Measurements from ENCODE around the gene LIN28B. TPM values are rescaled to one million over a fixed set of nuclear protein-coding genes. Genes with fewer than 3 reads are reported as not detected.
A peak's percentile ranks its signal among the peaks of the same experiment; 100 is the strongest.

Gene LIN28B
- total and polyA plus RNA-seq, 2 of the 4 experiments (the other 2 are of a cell fraction): not detected

DNA sequence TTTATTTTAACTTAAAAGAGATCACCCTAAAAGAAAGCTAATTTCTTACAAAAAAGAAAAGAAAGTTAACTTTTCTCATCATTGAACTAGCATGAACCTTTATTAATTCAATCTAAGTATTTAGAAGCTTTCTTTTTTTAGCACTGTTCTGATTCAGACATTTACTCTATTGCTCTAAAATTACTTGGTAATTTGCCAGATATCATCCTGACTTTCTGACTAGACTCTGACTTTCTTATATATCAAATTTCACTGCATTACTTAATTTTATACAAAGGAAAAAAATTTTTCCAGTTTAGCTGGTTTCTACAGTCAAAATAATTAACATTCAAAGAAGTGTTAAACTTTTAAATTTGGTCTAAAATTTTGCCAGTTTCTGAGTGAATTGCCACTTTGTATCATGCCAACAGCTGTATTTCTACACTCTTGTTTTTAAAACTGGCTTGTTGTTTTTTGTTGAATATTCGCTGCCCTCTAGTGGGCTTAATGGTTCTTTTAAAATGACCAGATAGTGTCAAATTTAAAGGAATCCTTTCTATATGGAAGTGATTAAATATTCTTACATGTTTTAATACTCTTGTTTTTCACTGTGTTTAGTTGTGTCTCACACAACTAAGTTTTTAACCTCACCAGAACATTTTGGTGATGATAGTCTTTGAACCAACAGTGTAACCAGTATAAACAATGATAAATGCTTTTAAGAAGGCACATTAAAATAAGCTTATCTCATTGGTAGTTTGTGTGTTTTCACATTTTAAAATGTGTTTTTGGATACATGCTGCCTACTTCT is 120.9 kb downstream of the LIN28B start:
- dilution Hi-C loops (cut with HindIII; ENCODE audit: low sequenced_read_pairs, unreplicated experiment): loop anchor here (25.0 kb wide), 1 partner anchor 335 kb away; the partner anchor contains the start of gene PREP

More for the DNA sequence above, 120.9 kb downstream of the LIN28B start:
- Histone ChIP-seq H4K5ac (ENCODE audit: low read depth, low read length) (no peak overlapping the region), H3K4me2 (ENCODE audit: low read depth, low read length) (no peak overlapping the region), H2BK15ac (ENCODE audit: low read depth, low read length) (no peak overlapping the region), H3K9ac (ENCODE audit: low read depth, low read length) (no peak overlapping the region), H3K36me3 (ENCODE audit: control insufficient read depth, insufficient read depth, low read length) (no peaks in the 10 kb centered on the region), H3K4me1 (ENCODE audit: control insufficient read depth, insufficient read depth, low read length) (no peaks in the 10 kb centered on the region), H4K91ac (ENCODE audit: insufficient read depth, low read depth, low read length) (no peak overlapping the region), H2BK120ac (ENCODE audit: low read depth, low read length) (no peak overlapping the region), H2AK9ac (replicated peaks; ENCODE audit: low read depth, low read length, poor library complexity) (no peak overlapping the region), H3K4ac (ENCODE audit: low read depth, low read length) (no peak overlapping the region), H3K56ac (ENCODE audit: extremely low read depth, insufficient read depth, low read length) (no peak overlapping the region), H2AFZ (replicated peaks; ENCODE audit: low read length, poor library complexity) (no peak overlapping the region), H3K27ac (ENCODE audit: insufficient read depth, low read length) (no peak overlapping the region), H3K18ac (ENCODE audit: low read depth, low read length) (no peak overlapping the region), H3K9me1 (ENCODE audit: insufficient read depth, low read length) (no peaks in the 10 kb centered on the region), H2AK5ac (ENCODE audit: low read depth, low read length) (no peak overlapping the region), H3K23ac (ENCODE audit: low read depth, low read length) (no peak overlapping the region), H3K4me3 (ENCODE audit: insufficient read depth, low read depth, low read length) (no peak overlapping the region), H4K8ac (ENCODE audit: low read depth in 2 of 2, low read length in 2 of 2) (no peak overlapping the region), H4K20me1 (ENCODE audit: insufficient read depth, low read length) (no peaks in the 10 kb centered on the region), H3K9me3 (ENCODE audit: control insufficient read depth, insufficient read depth, low read length) (no peaks in the 10 kb centered on the region), H3K79me1 (ENCODE audit: low read depth in 1 of 2, low read length in 2 of 2) (no peaks in the 10 kb centered on the region), H3K27me3 (ENCODE audit: control insufficient read depth, insufficient read depth, low read length) (peaks cover 7% of the 10 kb centered on the region), H3K14ac (replicated peaks; ENCODE audit: low read depth, low read length) (no peak overlapping the region), H2BK5ac (ENCODE audit: low read depth, low read length, poor library complexity, severe bottlenecking) (no peak overlapping the region), H2BK20ac (ENCODE audit: low read depth, low read length) (no peak overlapping the region)
- BruUV-seq (replicated peaks): no TSS peak
- peak; percentile 64 for DNase-seq
- ChIA-PET POLR2A (ENCODE audit: unreplicated experiment) (no interaction called here), CTCF (interaction anchor here (0.5 to 1.3 kb wide), 12 partner anchors 10 to 830 kb away, joined by 3 to 7 read pairs (median 3); partner anchors contain the start of gene HACE1)
- TF ChIP-seq RAD21 (IDR thresholded peaks at IDR 0.05; ENCODE audit: low read length): peak; percentile 63
- TF ChIP-seq, protein P1, sequence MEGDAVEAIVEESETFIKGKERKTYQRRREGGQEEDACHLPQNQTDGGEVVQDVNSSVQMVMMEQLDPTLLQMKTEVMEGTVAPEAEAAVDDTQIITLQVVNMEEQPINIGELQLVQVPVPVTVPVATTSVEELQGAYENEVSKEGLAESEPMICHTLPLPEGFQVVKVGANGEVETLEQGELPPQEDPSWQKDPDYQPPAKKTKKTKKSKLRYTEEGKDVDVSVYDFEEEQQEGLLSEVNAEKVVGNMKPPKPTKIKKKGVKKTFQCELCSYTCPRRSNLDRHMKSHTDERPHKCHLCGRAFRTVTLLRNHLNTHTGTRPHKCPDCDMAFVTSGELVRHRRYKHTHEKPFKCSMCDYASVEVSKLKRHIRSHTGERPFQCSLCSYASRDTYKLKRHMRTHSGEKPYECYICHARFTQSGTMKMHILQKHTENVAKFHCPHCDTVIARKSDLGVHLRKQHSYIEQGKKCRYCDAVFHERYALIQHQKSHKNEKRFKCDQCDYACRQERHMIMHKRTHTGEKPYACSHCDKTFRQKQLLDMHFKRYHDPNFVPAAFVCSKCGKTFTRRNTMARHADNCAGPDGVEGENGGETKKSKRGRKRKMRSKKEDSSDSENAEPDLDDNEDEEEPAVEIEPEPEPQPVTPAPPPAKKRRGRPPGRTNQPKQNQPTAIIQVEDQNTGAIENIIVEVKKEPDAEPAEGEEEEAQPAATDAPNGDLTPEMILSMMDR (conservative IDR thresholded peaks at IDR 0.05; ENCODE audit: low read depth, low read length): peak; percentile 63
- TF ChIP-seq RCOR1 (IDR thresholded peaks at IDR 0.05; ENCODE audit: insufficient replicate concordance, low read length): no peak
- no peak for TF ChIP-seq CHD1 (IDR thresholded peaks at IDR 0.05; ENCODE audit: low read depth, low read length)
- TF ChIP-seq SMC3 (IDR thresholded peaks at IDR 0.05; ENCODE audit: low read depth, low read length): peak; percentile 41; the same call in 1 of the 2 replicates
- in situ Hi-C loops (cut with MboI; ENCODE audit: low sequenced_read_pairs) (loop anchor here (10.0 kb wide), 2 partner anchors 133 to 393 kb away; no protein-coding TSS in a partner anchor), intact Hi-C loops (cut with micrococcal nuclease) (loop anchor here (1.0 to 5.0 kb wide), 4 partner anchors 81 to 395 kb away; no protein-coding TSS in a partner anchor)
- WGBS, 2 experiments (ENCODE audit: extremely low coverage in 2 of 2, insufficient read length in 1 of 2): no CpG with 5 or more reads among the region's 1 CpG
- ATAC-seq (ENCODE audit: low read depth): peak; percentile 74; the same call in 1 of the 2 replicates
